OCI-LY1 (cell line): ENCODE results near the gene ZFP36L2.

Source experiments
- H2AFZ ChIP-seq: fragments of 200-600 bp; sonication (generic), shearing (Covaris generic); 2 replicates; pipeline ENCODE4 v1.6.0; 2014; ENCODE audit warnings: antibody characterized with exemption, mild to moderate bottlenecking, low read length
- H3F3A ChIP-seq: fragments of 200-600 bp; sonication (generic), shearing (Covaris generic); 2 replicates; pipeline ENCODE4 v1.6.0; 2014; ENCODE audit warnings: mild to moderate bottlenecking, antibody characterized with exemption, low read length, moderate library complexity; ENCODE audit not compliant: insufficient read depth
- H3K27ac ChIP-seq: fragments of 200-600 bp; sonication (generic); 2 replicates; pipeline ENCODE4 v1.5.1; 2014; ENCODE audit warnings: low read length, mixed run types, mild to moderate bottlenecking, low read depth; ENCODE audit not compliant: poor library complexity, severe bottlenecking
- H3K27me3 ChIP-seq: fragments of 200-600 bp; sonication (generic); 2 replicates; pipeline ENCODE4 v1.6.0; 2014; ENCODE audit warnings: antibody characterized with exemption, mild to moderate bottlenecking, low read length, moderate library complexity; ENCODE audit not compliant: insufficient read depth
- H3K36me3 ChIP-seq: fragments of 200-600 bp; sonication (generic); 2 replicates; pipeline ENCODE4 v1.6.1; 2014; ENCODE audit warnings: mild to moderate bottlenecking, antibody characterized with exemption, low read length, moderate library complexity, mixed read lengths; ENCODE audit not compliant: insufficient read depth
- H3K4me1 ChIP-seq: fragments of 200-600 bp; sonication (generic); 2 replicates; pipeline ENCODE4 v1.5.1; 2014; ENCODE audit warnings: mild to moderate bottlenecking, low read length, moderate library complexity; ENCODE audit not compliant: insufficient read depth, severe bottlenecking
- H3K4me2 ChIP-seq: fragments of 200-600 bp; sonication (generic), shearing (Covaris generic); 2 replicates; pipeline ENCODE4 v1.6.1; 2014; ENCODE audit warnings: low read length
- H3K4me3 ChIP-seq: fragments of 200-600 bp; sonication (generic); 2 replicates; pipeline ENCODE4 v1.5.1; 2014; ENCODE audit warnings: low read length, low read depth, mild to moderate bottlenecking, mixed read lengths; ENCODE audit not compliant: poor library complexity, severe bottlenecking
- H3K79me2 ChIP-seq: fragments of 200-600 bp; shearing (Covaris generic); 2 replicates; pipeline ENCODE4 v1.6.1; 2016; ENCODE audit warnings: mixed run types, low read length, mixed read lengths; ENCODE audit not compliant: insufficient read depth
- H3K9ac ChIP-seq: fragments of 200-600 bp; sonication (generic), shearing (Covaris generic); 2 replicates; pipeline ENCODE4 v1.6.1; 2014; ENCODE audit warnings: mild to moderate bottlenecking, low read length, mixed read lengths
- H3K9me2 ChIP-seq: fragments of 200-600 bp; sonication (generic), shearing (Covaris generic); 2 replicates; pipeline ENCODE4 v1.6.1; 2014; ENCODE audit warnings: low read depth, mild to moderate bottlenecking, low read length, mixed read lengths
- H3K9me3 ChIP-seq: fragments of 200-600 bp; shearing (Covaris generic); 2 replicates; pipeline ENCODE4 v1.6.1; 2014; ENCODE audit warnings: low read length, mixed read lengths
- H4K20me1 ChIP-seq: fragments of 200-600 bp; sonication (generic), shearing (Covaris generic); 2 replicates; pipeline ENCODE4 v1.6.0; 2016; ENCODE audit warnings: mild to moderate bottlenecking, low read length; ENCODE audit not compliant: insufficient read depth
- EZH2 ChIP-seq: fragments of 200-600 bp; sonication (generic), shearing (Covaris generic); IDR thresholded peaks from 2 replicates; pipeline ENCODE4 v1.8.0; 2017; ENCODE audit warnings: borderline replicate concordance, mixed run types, mild to moderate bottlenecking, antibody characterized with exemption, low read length, moderate library complexity, mixed read lengths
- TF ChIP-seq, protein P1 (sequence below): fragments of 200-600 bp; sonication (generic), shearing (Covaris generic); IDR thresholded peaks from 2 replicates; pipeline ENCODE4 v1.5.1; 2017; ENCODE audit warnings: mild to moderate bottlenecking, antibody characterized with exemption, low read length, moderate library complexity, mixed read lengths

Gene ZFP36L2

GRCh38 chr2:43185146-43185545, 41.3 kb downstream of the ZFP36L2 start:
- H2AFZ ChIP-seq, result no peak overlapping the region
- H3K9me2 ChIP-seq, result no peaks in the 10 kb centered on the region
- H3K4me3 ChIP-seq, result no peak overlapping the region
- no peaks in the 10 kb centered on the region for H3K36me3 ChIP-seq
- peak overlapping the region; percentile 65 for H3K27ac ChIP-seq
- H4K20me1 ChIP-seq, result no peaks in the 10 kb centered on the region
- no peak overlapping the region for H3K4me2 ChIP-seq
- no peak for TF ChIP-seq EZH2
- TF ChIP-seq, protein P1, sequence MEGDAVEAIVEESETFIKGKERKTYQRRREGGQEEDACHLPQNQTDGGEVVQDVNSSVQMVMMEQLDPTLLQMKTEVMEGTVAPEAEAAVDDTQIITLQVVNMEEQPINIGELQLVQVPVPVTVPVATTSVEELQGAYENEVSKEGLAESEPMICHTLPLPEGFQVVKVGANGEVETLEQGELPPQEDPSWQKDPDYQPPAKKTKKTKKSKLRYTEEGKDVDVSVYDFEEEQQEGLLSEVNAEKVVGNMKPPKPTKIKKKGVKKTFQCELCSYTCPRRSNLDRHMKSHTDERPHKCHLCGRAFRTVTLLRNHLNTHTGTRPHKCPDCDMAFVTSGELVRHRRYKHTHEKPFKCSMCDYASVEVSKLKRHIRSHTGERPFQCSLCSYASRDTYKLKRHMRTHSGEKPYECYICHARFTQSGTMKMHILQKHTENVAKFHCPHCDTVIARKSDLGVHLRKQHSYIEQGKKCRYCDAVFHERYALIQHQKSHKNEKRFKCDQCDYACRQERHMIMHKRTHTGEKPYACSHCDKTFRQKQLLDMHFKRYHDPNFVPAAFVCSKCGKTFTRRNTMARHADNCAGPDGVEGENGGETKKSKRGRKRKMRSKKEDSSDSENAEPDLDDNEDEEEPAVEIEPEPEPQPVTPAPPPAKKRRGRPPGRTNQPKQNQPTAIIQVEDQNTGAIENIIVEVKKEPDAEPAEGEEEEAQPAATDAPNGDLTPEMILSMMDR, result no peak
- H3K79me2 ChIP-seq, result no peaks in the 10 kb centered on the region
- no peak overlapping the region for H3K9ac ChIP-seq
- no peaks in the 10 kb centered on the region for H3K27me3 ChIP-seq
- peaks cover 40% of the 10 kb centered on the region for H3K4me1 ChIP-seq
- no peaks in the 10 kb centered on the region for H3F3A ChIP-seq
- no peaks in the 10 kb centered on the region for H3K9me3 ChIP-seq

GRCh38 chr2:43184339-43184895, 42.0 kb downstream of the ZFP36L2 start:
- no peak overlapping the region for H2AFZ ChIP-seq
- no peak overlapping the region for H3K9ac ChIP-seq
- no peaks in the 10 kb centered on the region for H3K36me3 ChIP-seq
- H3K4me2 ChIP-seq, result no peak overlapping the region
- H4K20me1 ChIP-seq, result no peaks in the 10 kb centered on the region
- H3K9me2 ChIP-seq, result no peaks in the 10 kb centered on the region
- peaks cover 41% of the 10 kb centered on the region for H3K4me1 ChIP-seq
- no peak for TF ChIP-seq EZH2
- TF ChIP-seq, protein P1, result no peak
- H3K9me3 ChIP-seq, result no peaks in the 10 kb centered on the region
- peak overlapping the region; percentile 65 for H3K27ac ChIP-seq
- H3F3A ChIP-seq, result no peaks in the 10 kb centered on the region
- no peak overlapping the region for H3K4me3 ChIP-seq
- no peaks in the 10 kb centered on the region for H3K27me3 ChIP-seq
- H3K79me2 ChIP-seq, result no peaks in the 10 kb centered on the region

- TF ChIP-seq, protein P1, result no peak
- no peak for TF ChIP-seq EZH2
- no peak overlapping the region for H3K4me2 ChIP-seq
- no peaks in the 10 kb centered on the region for H3F3A ChIP-seq
Measured at GRCh38 chr2:43183743-43184142, 42.7 kb downstream of the ZFP36L2 start.

More at GRCh38 chr2:43183743-43184142, 42.7 kb downstream of the ZFP36L2 start:
- no peaks in the 10 kb centered on the region for H4K20me1 ChIP-seq
- no peaks in the 10 kb centered on the region for H3K27me3 ChIP-seq
- no peaks in the 10 kb centered on the region for H3K79me2 ChIP-seq
- no peak overlapping the region for H3K4me3 ChIP-seq
- H3K4me1 ChIP-seq, result peaks cover 48% of the 10 kb centered on the region
- H3K36me3 ChIP-seq, result no peaks in the 10 kb centered on the region
- H3K9me3 ChIP-seq, result no peaks in the 10 kb centered on the region
- H3K9me2 ChIP-seq, result no peaks in the 10 kb centered on the region
- no peak overlapping the region for H2AFZ ChIP-seq
- no peak overlapping the region for H3K9ac ChIP-seq
- H3K27ac ChIP-seq, result no peak overlapping the region
